H9 (cell line): ENCODE data around the gene SNX27. TPM values are rescaled to one million over a fixed set of nuclear protein-coding genes. Genes with fewer than 3 reads are reported as not detected.

Experiments
- DNase-seq: peaks from one replicate; pipeline ENCODE4 v3.0.0-alpha.2; 2017
- H2AFZ ChIP-seq: one replicate; pipeline ENCODE4 v1.6.1; 2013; ENCODE audit warnings: mild to moderate bottlenecking, low read length, control low read depth, moderate library complexity
- H2AK5ac ChIP-seq: 2 replicates; pipeline ENCODE4 v1.6.1; 2013; ENCODE audit warnings: low read length, control low read depth, mixed read lengths; ENCODE audit not compliant: insufficient read length
- H2BK120ac ChIP-seq: one replicate; pipeline ENCODE4 v1.6.1; 2013; ENCODE audit warnings: low read depth, mild to moderate bottlenecking, low read length, control low read depth, inconsistent platforms; ENCODE audit not compliant: poor library complexity, severe bottlenecking
- H2BK12ac ChIP-seq: 2 replicates; pipeline ENCODE4 v1.6.1; 2013; ENCODE audit warnings: low read length, control low read depth, mixed read lengths, low read depth; ENCODE audit not compliant: insufficient read length
- H2BK15ac ChIP-seq: 2 replicates; pipeline ENCODE4 v1.6.1; 2013; ENCODE audit warnings: low read depth, low read length, control low read depth
- H2BK20ac ChIP-seq: one replicate; pipeline ENCODE4 v1.6.1; 2013; ENCODE audit warnings: low read depth, mild to moderate bottlenecking, low read length, control low read depth, inconsistent platforms; ENCODE audit not compliant: poor library complexity, severe bottlenecking
- H2BK5ac ChIP-seq: 2 replicates; pipeline ENCODE4 v1.6.1; 2013; ENCODE audit warnings: low read length, control low read depth, mixed read lengths; ENCODE audit not compliant: insufficient read length
- H3K14ac ChIP-seq: 2 replicates; pipeline ENCODE4 v1.6.1; 2013; ENCODE audit warnings: low read length, control low read depth; ENCODE audit not compliant: insufficient read depth
- H3K18ac ChIP-seq: 2 replicates; pipeline ENCODE4 v1.6.1; 2013; ENCODE audit warnings: low read depth, mild to moderate bottlenecking, mixed read lengths, low read length, control low read depth; ENCODE audit not compliant: insufficient read length
- H3K23ac ChIP-seq: 2 replicates; pipeline ENCODE4 v1.6.1; 2013; ENCODE audit warnings: low read length, control low read depth, mixed read lengths, low read depth; ENCODE audit not compliant: insufficient read length
- H3K23me2 ChIP-seq: 2 replicates; pipeline ENCODE4 v1.6.1; 2013; ENCODE audit warnings: low read depth, mild to moderate bottlenecking, mixed read lengths, low read length, control low read depth; ENCODE audit not compliant: insufficient read length, poor library complexity, severe bottlenecking
- H3K27ac ChIP-seq: 2 replicates; pipeline ENCODE4 v1.5.1; 2013; ENCODE audit warnings: low read length, control low read depth, mixed read lengths, low read depth; ENCODE audit not compliant: insufficient read length
- H3K27me3 ChIP-seq: 2 replicates; pipeline ENCODE4 v1.6.1; 2013; ENCODE audit warnings: low read length, control low read depth, inconsistent platforms; ENCODE audit not compliant: insufficient read depth
- H3K4ac ChIP-seq: 2 replicates; pipeline ENCODE4 v1.6.1; 2013; ENCODE audit warnings: low read depth, mild to moderate bottlenecking, control low read depth, inconsistent platforms, low read length, moderate library complexity
- H3K4me1 ChIP-seq: 2 replicates; pipeline ENCODE4 v1.6.1; 2013; ENCODE audit warnings: low read length, control low read depth, inconsistent platforms; ENCODE audit not compliant: insufficient read depth
- H3K4me2 ChIP-seq: 2 replicates; pipeline ENCODE4 v1.6.1; 2013; ENCODE audit warnings: low read length, control low read depth, mixed read lengths; ENCODE audit not compliant: insufficient read length, insufficient read depth
- H3K56ac ChIP-seq: 2 replicates; pipeline ENCODE4 v1.6.1; 2013; ENCODE audit warnings: low read depth, mild to moderate bottlenecking, mixed read lengths, low read length, control low read depth; ENCODE audit not compliant: insufficient read length
- H3K79me1 ChIP-seq: 2 replicates; pipeline ENCODE4 v1.6.1; 2013; ENCODE audit warnings: low read depth, mild to moderate bottlenecking, moderate library complexity, low read length, control low read depth, inconsistent platforms; ENCODE audit not compliant: insufficient read depth, poor library complexity, severe bottlenecking
- H3K79me2 ChIP-seq: 2 replicates; pipeline ENCODE4 v1.6.1; 2013; ENCODE audit warnings: low read length, control low read depth, inconsistent platforms; ENCODE audit not compliant: insufficient read depth
- H3K9ac ChIP-seq: 2 replicates; pipeline ENCODE4 v1.6.1; 2013; ENCODE audit warnings: low read length, control low read depth, mixed read lengths; ENCODE audit not compliant: insufficient read length; ENCODE audit errors: extremely low read depth
- H3K9me3 ChIP-seq: one replicate; pipeline ENCODE4 v1.6.1; 2013; ENCODE audit warnings: low read depth, low read length, inconsistent platforms; ENCODE audit not compliant: control insufficient read depth
- H3T11ph ChIP-seq: one replicate; pipeline ENCODE4 v1.6.1; 2013; ENCODE audit warnings: mild to moderate bottlenecking, low read length, control low read depth, inconsistent platforms
- H4K20me1 ChIP-seq: one replicate; pipeline ENCODE4 v1.6.1; 2013; ENCODE audit not compliant: control insufficient read depth, insufficient read length, insufficient read depth
- H4K5ac ChIP-seq: 2 replicates; pipeline ENCODE4 v1.6.1; 2013; ENCODE audit warnings: low read depth, mild to moderate bottlenecking, mixed read lengths, low read length, control low read depth; ENCODE audit not compliant: insufficient read length
- H4K8ac ChIP-seq: replicated peaks from 2 replicates; pipeline ENCODE4 v1.6.1; 2013; ENCODE audit warnings: low read length, control low read depth, mixed read lengths, low read depth; ENCODE audit not compliant: insufficient read length
- H4K91ac ChIP-seq: 2 replicates; pipeline ENCODE4 v1.6.1; 2013; ENCODE audit warnings: low read depth, mild to moderate bottlenecking, moderate library complexity, mixed read lengths, low read length, control low read depth; ENCODE audit not compliant: insufficient read length
- H3K27ac Mint-ChIP-seq, 3 experiments: 2 replicates in 2 of 3; 3 replicates in 1 of 3; pipeline ENCODE4 v1.8.0; 2020 to 2021; ENCODE audit warnings: mixed read lengths in 3 of 3, mild to moderate bottlenecking in 1 of 3, moderate library complexity in 1 of 3
- H3K27me3 Mint-ChIP-seq: 2 replicates; pipeline ENCODE4 v1.8.0; 2021; ENCODE audit warnings: low read depth, mild to moderate bottlenecking, moderate library complexity, mixed read lengths
- H3K36me3 Mint-ChIP-seq, 3 experiments: 2 replicates in 2 of 3; 3 replicates in 1 of 3; pipeline ENCODE4 v1.8.0; 2020 to 2021; ENCODE audit warnings: low read depth in 3 of 3, mixed read lengths in 3 of 3; ENCODE audit not compliant: insufficient read depth in 1 of 3
- H3K4me1 Mint-ChIP-seq, 2 experiments: 2 replicates each; pipeline ENCODE4 v1.8.0; 2020; ENCODE audit warnings: mixed read lengths in 2 of 2
- H3K4me3 Mint-ChIP-seq, 2 experiments: 2 replicates in 1 of 2; 3 replicates in 1 of 2; pipeline ENCODE4 v1.8.0; 2020 to 2021; ENCODE audit warnings: mild to moderate bottlenecking in 2 of 2, mixed read lengths in 2 of 2, moderate library complexity in 1 of 2
- H3K9me3 Mint-ChIP-seq, 2 experiments: 2 replicates in 1 of 2; 3 replicates in 1 of 2; pipeline ENCODE4 v1.8.0; 2020; ENCODE audit warnings: mild to moderate bottlenecking in 2 of 2, mixed read lengths in 2 of 2, moderate library complexity in 1 of 2
- CTCF ChIP-seq: fragments of 200-600 bp; sonication (generic); conservative IDR thresholded peaks from 3 replicates; pipeline ENCODE4 v1.8.0; 2021; ENCODE audit warnings: antibody characterized with exemption, mild to moderate bottlenecking
- WGBS: extraction: QIAGEN DNeasy Blood & Tissue Kit; methylation state at CpG from one replicate; pipeline ENCODE4 v1.1.7; 2013; ENCODE audit warnings: missing lambda C conversion rate, low lambda C conversion rate, mixed read lengths; ENCODE audit not compliant: insufficient read length; ENCODE audit errors: extremely low coverage; 5-methylcytosine and 5-hydroxymethylcytosine counted together
- total RNA-seq: library from RNA; stranded (reverse); gene quantifications from 2 replicates; pipeline ENCODE4 v1.2.1, GENCODE V29; 2021

Gene SNX27
- total RNA-seq, 1 experiment from 2014 or later: 48.9 TPM

- no peak overlapping the region for H3K27ac Mint-ChIP-seq
- Histone ChIP-seq H3K4ac (no peak overlapping the region), H2AFZ (no peak overlapping the region), H2BK20ac (no peak overlapping the region), H4K91ac (no peak overlapping the region), H3K9me3 (no peaks in the 10 kb centered on the region), H2BK5ac (no peak overlapping the region), H3K79me2 (no peaks in the 10 kb centered on the region), H3K79me1 (no peaks in the 10 kb centered on the region), H3K27me3 (no peaks in the 10 kb centered on the region), H3K27ac (no peak overlapping the region), H3K23me2 (no peaks in the 10 kb centered on the region), H3T11ph (no peak overlapping the region), H3K18ac (no peak overlapping the region), H4K20me1 (no peaks in the 10 kb centered on the region), H4K5ac (no peak overlapping the region), H3K4me1 (no peaks in the 10 kb centered on the region), H2AK5ac (no peak overlapping the region), H2BK12ac (no peak overlapping the region), H3K4me2 (no peak overlapping the region), H3K14ac (no peak overlapping the region), H3K9ac (no peak overlapping the region), H2BK15ac (no peak overlapping the region), H4K8ac (no peak overlapping the region), H3K23ac (no peak overlapping the region), H2BK120ac (no peak overlapping the region), H3K56ac (no peak overlapping the region)
- H3K27me3 Mint-ChIP-seq: no peaks in the 10 kb centered on the region
- H3K36me3 Mint-ChIP-seq: peaks cover 2 to 21% (median 9%) of the 10 kb centered on the region in 3 experiments; a peak in 3 of 7 replicates
- no CpG with 5 or more reads among the region's 2 CpGs for WGBS
- TF ChIP-seq CTCF: no peak
- no peak for DNase-seq
- H3K4me1 Mint-ChIP-seq: no peaks in the 10 kb centered on the region
- H3K9me3 Mint-ChIP-seq: no peaks in the 10 kb centered on the region
- no peak overlapping the region for H3K4me3 Mint-ChIP-seq
Measured at GRCh38 chr1:151684128-151684527, 72.3 kb downstream of the SNX27 start.
